ENCODE results near the gene PDGFRB.

The PDGFRB gene

GRCh38 chr5:150196514-150196913 lies 40.9 kb upstream of the PDGFRB start:
- TF ChIP-seq, protein P1, sequence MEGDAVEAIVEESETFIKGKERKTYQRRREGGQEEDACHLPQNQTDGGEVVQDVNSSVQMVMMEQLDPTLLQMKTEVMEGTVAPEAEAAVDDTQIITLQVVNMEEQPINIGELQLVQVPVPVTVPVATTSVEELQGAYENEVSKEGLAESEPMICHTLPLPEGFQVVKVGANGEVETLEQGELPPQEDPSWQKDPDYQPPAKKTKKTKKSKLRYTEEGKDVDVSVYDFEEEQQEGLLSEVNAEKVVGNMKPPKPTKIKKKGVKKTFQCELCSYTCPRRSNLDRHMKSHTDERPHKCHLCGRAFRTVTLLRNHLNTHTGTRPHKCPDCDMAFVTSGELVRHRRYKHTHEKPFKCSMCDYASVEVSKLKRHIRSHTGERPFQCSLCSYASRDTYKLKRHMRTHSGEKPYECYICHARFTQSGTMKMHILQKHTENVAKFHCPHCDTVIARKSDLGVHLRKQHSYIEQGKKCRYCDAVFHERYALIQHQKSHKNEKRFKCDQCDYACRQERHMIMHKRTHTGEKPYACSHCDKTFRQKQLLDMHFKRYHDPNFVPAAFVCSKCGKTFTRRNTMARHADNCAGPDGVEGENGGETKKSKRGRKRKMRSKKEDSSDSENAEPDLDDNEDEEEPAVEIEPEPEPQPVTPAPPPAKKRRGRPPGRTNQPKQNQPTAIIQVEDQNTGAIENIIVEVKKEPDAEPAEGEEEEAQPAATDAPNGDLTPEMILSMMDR (IDR thresholded peaks at IDR 0.05; ENCODE audit: insufficient read depth, low read length, missing control alignments), result no peak
- POLR2A ChIA-PET, result interaction anchor here (1.1 kb wide), 1 partner anchor 515 kb away, joined by 3 read pairs; no protein-coding TSS in a partner anchor
- no peak overlapping the region for H3K4me3 ChIP-seq (ENCODE audit: low read depth, low read length)
- CTCF ChIA-PET, result interaction anchor here (0.7 to 1.2 kb wide), 4 partner anchors 21 to 154 kb away, joined by 3 to 5 read pairs (median 3); no protein-coding TSS in a partner anchor
- no peak for DNase-seq (ENCODE audit: low read depth, low spot score)

DNA sequence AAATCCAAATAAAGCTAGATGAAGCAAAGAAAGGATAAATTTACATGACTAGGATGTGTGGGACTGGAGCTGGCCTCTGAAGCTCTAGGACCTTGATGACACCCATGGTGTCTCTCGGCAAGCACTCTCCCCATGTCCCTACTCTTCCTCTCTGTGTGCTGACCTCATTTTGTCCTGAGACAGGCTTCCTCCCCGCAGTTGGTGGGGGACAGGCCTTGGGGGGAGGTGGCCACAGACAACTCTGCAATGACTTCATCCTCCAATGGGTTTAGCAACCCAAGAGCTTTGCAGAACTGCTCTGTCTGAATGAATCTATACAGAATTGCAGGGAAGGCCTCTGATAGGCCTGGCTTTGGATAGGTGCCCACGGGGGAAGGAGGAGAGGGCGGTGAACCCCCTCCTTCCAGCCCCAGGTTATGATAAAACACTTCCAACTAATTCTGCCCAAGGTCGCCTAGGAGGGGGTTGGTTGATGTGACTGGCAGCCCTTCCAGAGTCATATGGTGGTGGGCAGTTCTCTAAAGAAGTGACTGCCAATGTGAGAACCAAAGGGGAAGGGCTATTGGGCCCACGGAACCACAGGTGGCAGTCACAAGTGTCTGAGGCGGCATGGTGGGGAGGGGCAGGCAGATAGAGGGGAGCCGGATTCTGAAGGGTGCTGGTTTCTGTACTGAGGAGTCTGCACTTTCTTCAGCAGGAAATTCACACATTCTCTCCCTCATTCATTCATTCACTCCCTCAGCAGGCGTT lies 40.3 kb upstream of the PDGFRB start:
- DNase-seq (ENCODE audit: low read depth, low spot score), result no peak
- TF ChIP-seq, protein P1 (IDR thresholded peaks at IDR 0.05; ENCODE audit: insufficient read depth, low read length, missing control alignments), result no peak
- CTCF ChIA-PET, result interaction anchor here (0.6 to 1.3 kb wide), 7 partner anchors 17 to 155 kb away, joined by 3 to 5 read pairs (median 3); no protein-coding TSS in a partner anchor
- H3K4me3 ChIP-seq (ENCODE audit: low read depth, low read length), result no peak overlapping the region
- POLR2A ChIA-PET, result interaction anchor here (1.1 kb wide), 1 partner anchor 516 kb away, joined by 3 read pairs; no protein-coding TSS in a partner anchor

- H3K4me3 ChIP-seq (ENCODE audit: low read depth, low read length), result no peak overlapping the region
- ChIA-PET CTCF (interaction anchor here (0.8 to 3.4 kb wide), 7 partner anchors 10 to 63 kb away, joined by 3 to 21 read pairs (median 4); no protein-coding TSS in a partner anchor), POLR2A (no interaction called here)
- TF ChIP-seq, protein P1 (IDR thresholded peaks at IDR 0.05; ENCODE audit: insufficient read depth, low read length, missing control alignments), result no peak
- DNase-seq (ENCODE audit: low read depth, low spot score), result no peak
These were observed 36.8 kb upstream of the PDGFRB start for GRCh38 chr5:150192462-150192861.

- TF ChIP-seq, protein P1 (IDR thresholded peaks at IDR 0.05; ENCODE audit: insufficient read depth, low read length, missing control alignments), result no peak
- POLR2A ChIA-PET, result no interaction called here
- H3K4me3 ChIP-seq (ENCODE audit: low read depth, low read length), result no peak overlapping the region
- DNase-seq (ENCODE audit: low read depth, low spot score), result no peak
- CTCF ChIA-PET, result interaction anchor here (0.6 to 3.4 kb wide), 3 partner anchors 15 to 38 kb away, joined by 3 to 21 read pairs (median 4); no protein-coding TSS in a partner anchor
These were observed 35.3 kb upstream of the PDGFRB start for GRCh38 chr5:150190987-150191386.

DNA sequence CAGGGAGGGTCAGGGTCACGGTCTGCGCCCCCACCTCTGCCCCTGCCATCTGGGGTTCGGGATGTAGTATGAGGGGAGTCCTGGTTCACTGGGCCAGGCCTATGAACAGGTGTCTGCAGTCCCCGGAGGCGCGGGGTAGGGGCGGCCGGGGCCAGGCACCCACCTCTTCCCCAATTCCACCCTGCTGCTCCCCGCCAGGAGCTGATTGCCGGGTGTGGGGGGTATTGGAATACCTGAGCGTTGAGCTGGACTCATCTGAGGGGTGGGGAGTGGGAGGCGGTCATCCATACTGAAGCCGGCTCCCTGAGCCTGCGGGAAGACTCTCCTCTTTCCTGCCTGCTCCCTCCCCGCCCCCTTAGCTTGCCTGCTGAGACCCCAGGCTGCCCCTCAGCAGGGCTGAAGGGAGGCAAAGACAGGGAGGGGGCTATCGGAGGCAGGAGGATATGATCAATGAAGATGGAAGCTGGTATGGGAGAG lies 34.9 kb upstream of the PDGFRB start:
- no peak overlapping the region for H3K4me3 ChIP-seq (ENCODE audit: low read depth, low read length)
- TF ChIP-seq, protein P1 (IDR thresholded peaks at IDR 0.05; ENCODE audit: insufficient read depth, low read length, missing control alignments), result no peak
- ChIA-PET POLR2A (no interaction called here), CTCF (interaction anchor here (0.6 to 3.4 kb wide), 3 partner anchors 14 to 38 kb away, joined by 3 to 21 read pairs (median 4); no protein-coding TSS in a partner anchor)
- no peak for DNase-seq (ENCODE audit: low read depth, low spot score)
